A549 (cell line): ENCODE results near the gene C5. TPM values are rescaled to one million over a fixed set of nuclear protein-coding genes. Genes with fewer than 3 reads are reported as not detected.

Source experiments
- ATAC-seq, 2 experiments: fragments of 200-7000 bp in 1 of 2; fragments of >200 bp in 1 of 2; cut with Nextera tagmentation in 1 of 2; cut with Tn5 transposase in 1 of 2; 3 replicates each; pipeline versions ENCODE4 v1.8.0 to v1.9.1; 2018 to 2020; ENCODE audit warnings: mild to moderate bottlenecking in 1 of 2, moderate library complexity in 1 of 2
- CTCF ChIA-PET: fragments of 300-600 bp; sonication (Branson Sonifier 250); formaldehyde crosslinking; extraction: SDS; loops from one replicate; lab custom pipeline; 2021; ENCODE audit warnings: antibody characterized with exemption, inconsistent platforms; lab: Yijun Ruan, JAX
- POLR2A ChIA-PET: fragments of 350-600 bp; formaldehyde crosslinking; extraction: SDS; loops from one replicate; lab custom pipeline; 2021; ENCODE audit warnings: antibody characterized with exemption, inconsistent platforms; lab: Yijun Ruan, JAX
- DNase-seq, 2 experiments: peaks; one replicate each; pipeline versions ENCODE4 v3.0.0 to v3.0.0-alpha.2; 2011 to 2016; ENCODE audit warnings: low read depth in 1 of 2, low spot score in 1 of 2
- FAIRE-seq: peaks from 2 replicates; lab custom pipeline; 2011; peaks lifted over from hg19 to GRCh38; lab: Jason Lieb, UNC
- H3K27ac ChIP-seq, 2 experiments: fragments of >200 bp; sonication (Bioruptor Twin); formaldehyde crosslinking; 3 replicates each; pipeline ENCODE4 v1.5.1; 2016 to 2017
- H3K4me1 ChIP-seq: fragments of >200 bp; sonication (Bioruptor Twin); formaldehyde crosslinking; 3 replicates; pipeline ENCODE4 v1.6.1; 2016
- H3K4me2 ChIP-seq: fragments of >200 bp; sonication (Bioruptor Twin); formaldehyde crosslinking; 3 replicates; pipeline ENCODE4 v1.6.1; 2016
- H3K4me3 ChIP-seq: fragments of >200 bp; sonication (Bioruptor Twin); formaldehyde crosslinking; 3 replicates; pipeline ENCODE4 v1.5.1; 2016
- H3K9me3 ChIP-seq: fragments of >200 bp; sonication (Bioruptor Twin); formaldehyde crosslinking; 3 replicates; pipeline ENCODE4 v1.6.1; 2016
- BHLHE40 ChIP-seq: IDR thresholded peaks from 2 replicates; pipeline ENCODE4 v1.6.1; 2012; ENCODE audit warnings: low read depth, low read length, inconsistent platforms
- CBX2 ChIP-seq: fragments of 200-600 bp; sonication (generic); IDR thresholded peaks from 2 replicates; pipeline ENCODE4 v1.6.1; 2016; ENCODE audit warnings: low read depth, mild to moderate bottlenecking, borderline replicate concordance
- CEBPB ChIP-seq, 2 experiments: fragments of >200 bp in 1 of 2; sonication (Bioruptor Twin) in 1 of 2; formaldehyde crosslinking in 1 of 2; IDR thresholded peaks; 2 replicates each; pipeline ENCODE4 v1.6.1; 2012 to 2016
- CHD2 ChIP-seq: fragments of 150-350 bp; IDR thresholded peaks from 2 replicates; pipeline ENCODE4 v1.6.1; 2014; ENCODE audit warnings: low read length; ENCODE audit not compliant: partially characterized antibody
- GATA3 ChIP-seq: IDR thresholded peaks from 2 replicates; pipeline ENCODE4 v1.6.1; 2012; ENCODE audit warnings: borderline replicate concordance
- HDAC2 ChIP-seq: fragments of 200-600 bp; sonication (generic); IDR thresholded peaks from 2 replicates; pipeline ENCODE4 v1.6.1; 2016
- HOXB5 ChIP-seq: fragments of 250-450 bp; sonication (Bioruptor Pico); IDR thresholded peaks from 2 replicates; pipeline ENCODE4 v1.5.0; 2020; ENCODE audit warnings: mild to moderate bottlenecking, moderate library complexity
- NPAS2 ChIP-seq: fragments of 250-450 bp; sonication (Bioruptor Pico); IDR thresholded peaks from 2 replicates; pipeline ENCODE4 v1.8.0; 2022; ENCODE audit warnings: mild to moderate bottlenecking, moderate library complexity, borderline replicate concordance
- RARB ChIP-seq: fragments of 250-450 bp; sonication (Bioruptor Pico); IDR thresholded peaks from 2 replicates; pipeline ENCODE4 v1.8.0; 2021; ENCODE audit warnings: mild to moderate bottlenecking, moderate library complexity
- RNF2 ChIP-seq: fragments of 200-600 bp; sonication (generic); IDR thresholded peaks from 2 replicates; pipeline ENCODE4 v1.6.1; 2016; ENCODE audit warnings: low read depth, mild to moderate bottlenecking, antibody characterized with exemption, moderate library complexity, borderline replicate concordance
- TFCP2L1 ChIP-seq: fragments of 250-450 bp; sonication (Bioruptor Pico); IDR thresholded peaks from 2 replicates; pipeline ENCODE4 v1.5.0; 2021; ENCODE audit warnings: mild to moderate bottlenecking
- TP53 ChIP-seq: fragments of 250-450 bp; sonication (Bioruptor Pico); IDR thresholded peaks from 2 replicates; pipeline ENCODE4 v1.5.0; 2021; ENCODE audit warnings: mild to moderate bottlenecking, moderate library complexity
- WGBS: methylation state at CpG from one replicate; pipeline ENCODE4 v1.1.6; 2017; ENCODE audit errors: missing lambda C conversion rate; 5-methylcytosine and 5-hydroxymethylcytosine counted together
- polyA plus RNA-seq, 4 experiments: library from polyadenylated mRNA; depleted of rRNA in 3 of 4; stranded (reverse); fragments of >200 nt; fragmentation: RNase III in 1 of 4; extraction: RNeasy Plus Mini Kit Qiagen cat#74134 plus additional on column Dnase treatment in 1 of 4; gene quantifications; 2 replicates in 3 of 4; 3 replicates in 1 of 4; pipeline ENCODE4 v1.2.3, GENCODE V29; 2011 to 2017
- TF ChIP-seq, protein P1 (sequence below): fragments of 450-650 bp; IDR thresholded peaks from 2 replicates; pipeline ENCODE4 v1.6.1; 2014; ENCODE audit warnings: antibody characterized with exemption
- TF ChIP-seq, protein P2 (sequence below): fragments of 250-450 bp; sonication (Bioruptor Pico); IDR thresholded peaks from 2 replicates; pipeline ENCODE4 v1.5.0; 2021; ENCODE audit warnings: mild to moderate bottlenecking, moderate library complexity, borderline replicate concordance
- TF ChIP-seq, protein P3 (sequence below): fragments of >200 bp; sonication (Bioruptor Twin); formaldehyde crosslinking; IDR thresholded peaks from 3 replicates; pipeline ENCODE4 v1.5.1; 2016
- TF ChIP-seq, protein P4 (sequence below): IDR thresholded peaks from 2 replicates; pipeline ENCODE4 v1.6.1; 2012
- TF ChIP-seq, protein P5 (sequence below): IDR thresholded peaks from 2 replicates; pipeline ENCODE4 v1.6.1; 2012; ENCODE audit warnings: low read depth, borderline replicate concordance

Gene C5
- polyA plus RNA-seq, 2 of the 4 experiments (the other 2 are of a cell fraction): 17.1 to 115 TPM

DNA sequence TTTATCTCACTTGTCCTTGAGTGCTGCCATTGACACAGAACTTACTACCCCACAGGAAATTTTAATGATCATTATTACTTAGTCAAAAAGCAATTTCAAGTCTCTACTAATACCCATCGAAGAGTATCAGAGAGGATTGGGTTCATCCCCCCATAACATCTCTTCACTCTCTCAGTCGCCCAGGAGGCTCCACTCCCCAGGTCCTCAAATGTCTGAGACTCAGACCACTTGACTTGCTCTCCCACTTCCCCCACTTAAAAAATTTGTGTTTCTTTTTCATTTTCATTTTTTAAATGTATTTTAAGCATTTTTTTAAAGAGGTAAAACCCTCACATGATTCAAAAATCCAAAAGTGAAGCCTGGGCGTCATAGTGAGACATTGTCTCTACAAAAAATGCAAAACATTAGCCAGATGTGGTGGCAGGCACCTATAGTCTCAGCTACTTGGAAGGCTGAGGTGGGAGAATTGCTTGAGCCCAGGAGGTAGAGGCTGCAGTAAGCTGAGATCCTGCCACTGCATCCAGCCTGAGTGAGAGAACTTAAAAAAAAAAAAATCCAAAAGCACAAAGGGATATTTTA is 66.7 kb downstream of the C5 start:
- 88% methylated on average over 3 of the region's 3 CpGs for WGBS
- ChIA-PET CTCF (interaction anchor here (1.8 to 6.6 kb wide), 5 partner anchors 11 to 88 kb away, joined by 5 to 105 read pairs (median 16); no protein-coding TSS in a partner anchor), POLR2A (no interaction called here)
- no peak overlapping the region for H3K4me3 ChIP-seq
- DNase-seq: no peak
- H3K4me2 ChIP-seq: peak overlapping the region; percentile 33; the same call in 1 of the 3 replicates
- FAIRE-seq: no peak
- TF ChIP-seq CEBPB (IDR thresholded peaks at IDR 0.05) (no peak), RNF2 (no peak), HOXB5 (CRISPR knock-in tag) (no peak), CHD2 (no peak), TFCP2L1 (no peak), TP53 (CRISPR knock-in tag) (no peak), BHLHE40 (no peak), CBX2 (no peak)
- TF ChIP-seq, protein P1, sequence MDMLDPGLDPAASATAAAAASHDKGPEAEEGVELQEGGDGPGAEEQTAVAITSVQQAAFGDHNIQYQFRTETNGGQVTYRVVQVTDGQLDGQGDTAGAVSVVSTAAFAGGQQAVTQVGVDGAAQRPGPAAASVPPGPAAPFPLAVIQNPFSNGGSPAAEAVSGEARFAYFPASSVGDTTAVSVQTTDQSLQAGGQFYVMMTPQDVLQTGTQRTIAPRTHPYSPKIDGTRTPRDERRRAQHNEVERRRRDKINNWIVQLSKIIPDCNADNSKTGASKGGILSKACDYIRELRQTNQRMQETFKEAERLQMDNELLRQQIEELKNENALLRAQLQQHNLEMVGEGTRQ: no peak
- TF ChIP-seq, protein P2, sequence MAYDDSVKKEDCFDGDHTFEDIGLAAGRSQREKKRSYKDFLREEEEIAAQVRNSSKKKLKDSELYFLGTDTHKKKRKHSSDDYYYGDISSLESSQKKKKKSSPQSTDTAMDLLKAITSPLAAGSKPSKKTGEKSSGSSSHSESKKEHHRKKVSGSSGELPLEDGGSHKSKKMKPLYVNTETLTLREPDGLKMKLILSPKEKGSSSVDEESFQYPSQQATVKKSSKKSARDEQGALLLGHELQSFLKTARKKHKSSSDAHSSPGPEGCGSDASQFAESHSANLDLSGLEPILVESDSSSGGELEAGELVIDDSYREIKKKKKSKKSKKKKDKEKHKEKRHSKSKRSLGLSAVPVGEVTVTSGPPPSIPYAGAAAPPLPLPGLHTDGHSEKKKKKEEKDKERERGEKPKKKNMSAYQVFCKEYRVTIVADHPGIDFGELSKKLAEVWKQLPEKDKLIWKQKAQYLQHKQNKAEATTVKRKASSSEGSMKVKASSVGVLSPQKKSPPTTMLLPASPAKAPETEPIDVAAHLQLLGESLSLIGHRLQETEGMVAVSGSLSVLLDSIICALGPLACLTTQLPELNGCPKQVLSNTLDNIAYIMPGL (CRISPR knock-in tag): no peak
- TF ChIP-seq, protein P3, sequence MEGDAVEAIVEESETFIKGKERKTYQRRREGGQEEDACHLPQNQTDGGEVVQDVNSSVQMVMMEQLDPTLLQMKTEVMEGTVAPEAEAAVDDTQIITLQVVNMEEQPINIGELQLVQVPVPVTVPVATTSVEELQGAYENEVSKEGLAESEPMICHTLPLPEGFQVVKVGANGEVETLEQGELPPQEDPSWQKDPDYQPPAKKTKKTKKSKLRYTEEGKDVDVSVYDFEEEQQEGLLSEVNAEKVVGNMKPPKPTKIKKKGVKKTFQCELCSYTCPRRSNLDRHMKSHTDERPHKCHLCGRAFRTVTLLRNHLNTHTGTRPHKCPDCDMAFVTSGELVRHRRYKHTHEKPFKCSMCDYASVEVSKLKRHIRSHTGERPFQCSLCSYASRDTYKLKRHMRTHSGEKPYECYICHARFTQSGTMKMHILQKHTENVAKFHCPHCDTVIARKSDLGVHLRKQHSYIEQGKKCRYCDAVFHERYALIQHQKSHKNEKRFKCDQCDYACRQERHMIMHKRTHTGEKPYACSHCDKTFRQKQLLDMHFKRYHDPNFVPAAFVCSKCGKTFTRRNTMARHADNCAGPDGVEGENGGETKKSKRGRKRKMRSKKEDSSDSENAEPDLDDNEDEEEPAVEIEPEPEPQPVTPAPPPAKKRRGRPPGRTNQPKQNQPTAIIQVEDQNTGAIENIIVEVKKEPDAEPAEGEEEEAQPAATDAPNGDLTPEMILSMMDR: no peak
- TF ChIP-seq, all 56 proteins: peak for 0
- peaks cover 20% of the 10 kb centered on the region; the same call in 2 of the 3 replicates for H3K4me1 ChIP-seq
- no peak for ATAC-seq
- H3K27ac ChIP-seq: 0 out of 6 replicates have a peak overlapping the region, but pooled peaks of 1 of the 2 experiments have one; percentile 10
- no peaks in the 10 kb centered on the region for H3K9me3 ChIP-seq

DNA sequence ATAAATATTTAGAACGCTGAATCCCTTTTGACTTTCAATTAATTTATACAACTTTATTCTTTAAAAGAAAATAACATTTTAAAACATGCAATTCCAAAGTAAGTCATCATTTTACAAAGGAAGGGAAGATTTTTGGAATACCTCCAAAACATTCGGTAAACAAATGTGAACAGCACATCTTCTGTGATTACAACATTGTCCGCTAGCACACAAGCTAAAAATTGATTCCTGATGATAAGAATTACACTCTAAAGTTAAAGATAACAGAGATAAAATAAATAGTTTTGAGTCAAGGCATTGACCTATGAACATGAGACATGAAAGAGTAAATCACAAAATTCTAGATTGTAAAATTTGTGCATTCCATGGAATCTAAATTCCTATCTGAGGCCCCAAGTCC is 67.2 kb downstream of the C5 start:
- ChIA-PET CTCF (interaction anchor here (1.3 to 6.6 kb wide), 5 partner anchors 16 to 322 kb away, joined by 3 to 105 read pairs (median 16); no protein-coding TSS in a partner anchor), POLR2A (no interaction called here)
- H3K4me2 ChIP-seq: peak overlapping the region; percentile 33; the same call in 1 of the 3 replicates
- TF ChIP-seq CEBPB (IDR thresholded peaks at IDR 0.05) (peak in 1 of 2 experiments; percentile 49; a peak in 1 of 4 replicates), TP53 (CRISPR knock-in tag) (no peak), GATA3 (peak; percentile 72), HDAC2 (no peak), NPAS2 (CRISPR knock-in tag) (no peak), RARB (CRISPR knock-in tag) (no peak)
- TF ChIP-seq, protein P4, sequence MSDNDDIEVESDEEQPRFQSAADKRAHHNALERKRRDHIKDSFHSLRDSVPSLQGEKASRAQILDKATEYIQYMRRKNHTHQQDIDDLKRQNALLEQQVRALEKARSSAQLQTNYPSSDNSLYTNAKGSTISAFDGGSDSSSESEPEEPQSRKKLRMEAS: no peak
- TF ChIP-seq, protein P5, sequence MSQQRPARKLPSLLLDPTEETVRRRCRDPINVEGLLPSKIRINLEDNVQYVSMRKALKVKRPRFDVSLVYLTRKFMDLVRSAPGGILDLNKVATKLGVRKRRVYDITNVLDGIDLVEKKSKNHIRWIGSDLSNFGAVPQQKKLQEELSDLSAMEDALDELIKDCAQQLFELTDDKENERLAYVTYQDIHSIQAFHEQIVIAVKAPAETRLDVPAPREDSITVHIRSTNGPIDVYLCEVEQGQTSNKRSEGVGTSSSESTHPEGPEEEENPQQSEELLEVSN: no peak
- TF ChIP-seq, protein P3: no peak
- WGBS: 23% methylated on average over 3 of the region's 3 CpGs
- no peaks in the 10 kb centered on the region for H3K9me3 ChIP-seq
- DNase-seq (no peak), ATAC-seq (no peak), FAIRE-seq (no peak)
- H3K4me1 ChIP-seq: peaks cover 20% of the 10 kb centered on the region; the same call in 2 of the 3 replicates
- H3K27ac ChIP-seq: no peak overlapping the region; a peak in 1 of 6 replicates
- H3K4me3 ChIP-seq: no peak overlapping the region
